Left colon (tissue), 2 donors: ENCODE results near the gene OLFML2A. TPM values are rescaled to one million over a fixed set of nuclear protein-coding genes. Genes with fewer than 3 reads are reported as not detected.
"Not testable (repeated sequence)": the region's sequence is repeated elsewhere in the genome, so short reads cannot be mapped to it uniquely, and the experiment has no call there.

ENCODE experiments used
- ATAC-seq: fragments of 200-7000 bp; cut with Tn5 transposase; one replicate; pipeline ENCODE4 v1.9.1; 2020; ENCODE audit warnings: mild to moderate bottlenecking, moderate library complexity
- DNase-seq, 2 donors: peaks; one replicate each; pipeline ENCODE4 v3.0.0-alpha.2; 2020
- intact Hi-C, 2 donors: fragments of 100-400 bp; cut with DNase I in 1 of 2; cut with micrococcal nuclease in 1 of 2; formaldehyde crosslinking; loops; one replicate each; pipeline versions ENCODE4 v1.11.2 to v1.14.0; 2022; cut with DNase I, micrococcal nuclease
- total RNA-seq, 2 donors: library from RNA; stranded (reverse); fragmentation: NEBNext Ultra II Directional; extraction: Animal tissue kit (Norgen Biotek cat#: 25700); gene quantifications; one replicate each; pipeline ENCODE4 v1.2.1, GENCODE V29; 2021
- donor health status: DM: no; HTN: no; CAD: no.
- donor health status: DM: yes; HTN: yes; CAD: no.

Gene OLFML2A
- total RNA-seq, 2 donors from 2014 or later, result 3.3 to 12.7 TPM

DNA sequence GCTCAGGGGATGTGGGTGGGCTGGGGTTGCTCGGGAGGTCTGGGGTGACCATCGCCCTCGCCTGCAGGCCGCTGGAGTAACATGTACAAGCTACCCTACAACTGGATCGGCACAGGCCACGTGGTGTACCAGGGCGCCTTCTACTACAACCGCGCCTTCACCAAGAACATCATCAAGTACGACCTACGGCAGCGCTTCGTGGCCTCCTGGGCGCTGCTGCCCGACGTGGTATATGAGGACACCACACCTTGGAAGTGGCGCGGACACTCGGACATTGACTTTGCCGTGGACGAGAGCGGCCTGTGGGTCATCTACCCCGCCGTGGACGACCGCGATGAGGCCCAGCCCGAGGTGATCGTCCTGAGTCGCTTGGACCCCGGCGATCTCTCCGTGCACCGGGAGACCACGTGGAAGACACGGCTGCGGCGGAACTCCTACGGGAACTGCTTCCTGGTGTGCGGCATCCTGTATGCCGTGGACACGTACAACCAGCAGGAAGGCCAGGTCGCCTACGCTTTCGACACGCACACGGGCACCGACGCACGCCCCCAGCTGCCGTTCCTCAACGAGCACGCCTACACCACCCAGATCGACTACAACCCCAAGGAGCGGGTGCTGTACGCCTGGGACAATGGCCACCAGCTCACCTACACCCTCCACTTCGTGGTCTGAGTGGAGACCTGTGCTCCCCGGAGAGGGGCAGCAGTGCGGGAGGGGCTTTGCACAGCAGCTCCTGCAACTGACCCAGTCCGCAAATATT, 33.0 kb downstream of the OLFML2A start:
- ATAC-seq (no peak), DNase-seq (no peak)
- intact Hi-C loops, result no loop called here

DNA sequence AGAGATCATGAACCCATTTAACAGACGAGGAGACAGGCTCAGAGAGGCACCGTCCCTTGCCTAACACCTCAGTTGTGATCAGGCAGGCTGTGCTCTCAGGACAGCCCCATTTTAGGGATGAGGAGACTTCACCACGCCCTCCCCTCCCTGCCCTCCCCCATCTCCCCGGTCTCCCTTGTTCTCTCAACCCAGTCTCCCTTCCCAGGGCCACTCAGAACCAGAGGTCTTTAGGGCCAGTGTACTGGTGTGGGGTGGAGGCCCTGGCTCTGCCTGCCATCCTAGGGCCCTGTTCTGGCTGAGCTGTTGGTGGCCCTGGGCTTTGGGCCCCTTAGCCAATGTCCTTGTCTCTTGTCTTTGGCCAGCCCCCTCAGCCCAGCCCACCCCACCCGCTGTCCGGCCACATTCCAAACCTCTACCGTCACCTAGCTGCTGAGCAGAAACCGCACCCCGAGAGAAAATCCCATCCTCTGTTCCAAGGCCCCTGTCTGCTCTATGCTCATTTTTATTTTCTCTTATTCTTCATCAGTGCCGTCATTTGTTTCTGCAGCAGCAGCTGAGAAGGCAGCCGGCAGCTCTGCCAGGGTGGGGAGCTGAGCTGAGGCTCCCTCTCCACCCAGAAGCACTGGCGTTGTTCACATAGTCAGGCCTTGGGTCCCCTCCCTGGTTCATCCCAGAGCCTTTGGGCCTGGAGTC, 33.9 kb downstream of the OLFML2A start:
- no peak for ATAC-seq
- intact Hi-C loops, result no loop called here
- no peak for DNase-seq

DNA sequence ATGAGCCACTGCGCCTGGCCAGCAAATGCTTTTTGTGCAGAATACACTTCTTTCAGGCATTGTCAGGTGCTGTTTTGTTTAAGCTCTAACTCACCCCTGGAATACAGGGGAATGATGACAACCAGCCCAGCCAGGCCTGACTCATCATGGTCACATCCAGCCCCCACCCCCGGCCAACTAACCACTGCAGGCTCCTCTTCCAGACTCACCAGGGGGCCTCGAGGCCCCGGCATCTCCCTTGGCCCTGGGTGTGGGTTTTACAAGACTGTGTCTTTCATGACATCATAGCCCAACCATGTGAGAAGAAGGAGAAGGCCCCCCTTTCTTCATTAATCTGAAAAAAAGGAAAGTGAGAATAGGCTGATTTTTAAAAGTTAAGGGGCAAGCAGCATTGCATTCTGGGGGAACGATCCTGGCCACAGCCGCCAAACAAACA, 35.5 kb downstream of the OLFML2A start:
- ATAC-seq (no peak), DNase-seq (peak; percentile 18 to 63)
- intact Hi-C loops, result no loop called here

DNA sequence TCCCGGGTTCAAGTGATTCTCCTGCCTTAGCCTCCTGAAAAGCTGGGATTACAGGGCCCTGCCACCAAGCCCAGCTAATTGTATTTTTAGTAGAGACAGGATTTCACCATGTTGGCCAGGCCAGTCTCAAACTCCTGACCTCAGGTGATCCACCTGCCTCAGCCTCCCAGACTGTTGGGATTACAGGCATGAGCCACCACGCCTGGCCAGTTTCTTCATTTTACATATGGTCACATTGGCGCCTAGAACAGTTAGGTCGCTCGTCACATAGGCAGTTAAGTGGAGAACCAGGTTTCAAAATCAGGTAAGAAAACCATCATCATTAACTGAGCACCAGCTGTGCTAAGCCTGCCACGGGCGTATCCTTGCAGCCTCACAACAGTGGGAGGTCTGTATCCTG, 36.1 kb downstream of the OLFML2A start:
- ATAC-seq, result no peak
- DNase-seq, result no peak
- intact Hi-C loops, result no loop called here

DNA sequence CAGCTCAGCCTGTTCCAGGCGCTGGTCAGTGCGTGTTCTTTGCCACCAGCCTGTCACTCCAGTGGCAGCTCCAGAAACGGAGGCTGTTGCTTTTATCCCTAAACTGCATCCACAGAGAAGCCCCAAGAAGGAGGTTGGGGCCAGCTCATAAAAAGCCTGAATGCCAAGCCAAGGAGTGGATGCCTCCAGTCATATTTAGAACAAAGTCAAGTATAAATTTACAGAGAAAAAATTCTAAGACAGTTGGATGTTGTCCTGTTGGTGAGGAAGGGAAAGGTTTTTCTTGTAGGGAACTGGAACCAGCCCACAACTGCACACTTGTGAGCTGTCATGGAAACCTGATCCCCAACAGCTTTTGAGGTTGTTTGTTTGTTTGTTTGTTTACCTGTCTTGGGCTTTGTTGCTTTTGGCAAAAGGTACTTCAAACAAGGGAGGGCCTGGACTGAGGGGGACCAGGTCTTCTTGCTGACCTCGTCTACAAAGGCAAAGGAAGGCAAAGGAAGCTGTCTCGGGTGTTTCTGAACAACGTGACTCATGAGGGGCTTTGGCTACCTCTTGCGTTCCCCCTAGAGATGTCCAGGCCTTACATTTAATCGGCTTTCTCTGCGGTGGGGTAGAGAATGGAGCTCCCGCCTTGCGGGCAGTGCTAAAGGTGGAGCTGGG, 36.7 kb downstream of the OLFML2A start:
- DNase-seq (no peak), ATAC-seq (no peak)
- intact Hi-C loops, result no loop called here

DNA sequence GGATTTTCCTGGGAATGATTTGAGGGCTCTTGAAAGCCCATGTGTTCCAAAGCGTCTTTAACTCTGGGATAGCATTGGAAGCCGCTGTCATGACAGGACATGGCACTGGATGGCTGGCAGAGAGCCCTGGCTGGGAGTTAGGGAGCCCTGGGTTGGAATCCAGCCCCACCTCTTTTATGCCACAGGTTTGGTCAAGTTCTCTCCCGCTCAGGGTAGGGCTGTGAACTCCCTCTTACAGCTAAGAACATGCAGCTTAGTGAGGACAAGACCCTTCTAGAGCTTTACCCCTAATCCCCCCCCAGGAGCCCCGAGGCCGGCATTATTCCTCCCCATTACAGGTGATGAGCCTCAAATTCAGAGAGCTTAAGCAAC, 37.2 kb downstream of the OLFML2A start:
- ATAC-seq, result no peak
- DNase-seq, result no peak
- intact Hi-C loops, result no loop called here

DNA sequence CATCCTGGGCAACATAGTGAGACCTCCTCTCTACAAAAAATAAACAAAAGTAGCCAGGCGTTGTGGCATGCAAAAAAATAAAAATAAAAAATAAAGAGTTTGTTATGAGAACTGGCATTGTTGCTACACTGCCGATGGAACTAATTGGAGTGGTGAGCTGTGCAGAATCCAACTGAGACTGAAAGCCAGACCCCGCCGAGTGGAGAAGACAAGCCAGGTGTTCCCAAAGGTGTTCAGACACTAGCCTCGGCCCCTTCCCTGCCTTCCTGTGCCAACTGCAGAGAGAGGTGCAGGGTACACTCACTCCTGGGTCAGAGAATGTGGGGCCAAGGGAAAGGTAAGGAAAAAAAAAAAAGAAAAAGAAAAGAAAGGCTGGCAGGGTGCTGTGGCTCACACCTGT, 38.7 kb downstream of the OLFML2A start:
- DNase-seq (no peak), ATAC-seq (no peak)
- intact Hi-C loops, result no loop called here

DNA sequence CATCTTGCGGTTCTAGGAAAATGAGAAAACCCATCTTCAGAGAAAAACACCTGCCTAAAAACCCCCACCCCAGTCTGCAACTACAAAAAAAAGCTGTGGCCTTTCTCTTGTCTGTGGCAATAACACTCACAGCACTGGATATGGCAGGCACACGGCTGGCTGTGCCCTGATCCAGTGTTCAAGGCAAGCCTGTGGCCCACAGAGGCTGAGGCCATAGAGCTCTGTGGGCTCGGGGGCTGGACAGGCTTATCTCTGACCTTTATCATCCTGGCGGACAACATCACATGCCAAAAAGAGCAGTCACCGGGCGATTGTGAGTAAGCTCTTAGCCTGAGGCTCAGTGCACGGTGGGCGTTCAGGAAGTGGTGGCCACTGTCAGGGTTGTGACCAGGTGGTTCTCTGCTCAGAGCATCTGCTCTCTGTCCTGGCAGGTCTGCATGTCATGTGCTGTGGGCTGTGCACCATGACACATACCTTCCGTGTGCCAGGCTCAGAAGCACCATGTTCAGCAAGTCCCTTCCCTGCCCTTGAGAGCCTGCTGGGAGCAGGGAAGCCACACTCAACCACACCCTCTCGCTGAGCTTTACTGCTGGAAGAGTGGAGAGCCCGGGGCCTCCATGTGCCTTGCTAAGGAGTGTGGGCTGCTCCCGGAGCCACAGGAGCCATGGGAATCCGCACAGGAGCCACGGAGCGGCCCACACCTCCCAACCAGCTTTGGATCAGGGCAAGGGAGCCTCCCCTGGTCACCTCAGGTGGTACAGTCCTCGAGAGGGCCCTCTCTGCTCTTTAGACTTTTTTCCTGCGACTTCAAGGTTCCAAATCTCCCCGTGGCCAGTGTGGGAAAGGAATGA, 41.7 kb downstream of the OLFML2A start:
- no peak for DNase-seq
- peak; percentile 45 for ATAC-seq
- intact Hi-C loops, result no loop called here

DNA sequence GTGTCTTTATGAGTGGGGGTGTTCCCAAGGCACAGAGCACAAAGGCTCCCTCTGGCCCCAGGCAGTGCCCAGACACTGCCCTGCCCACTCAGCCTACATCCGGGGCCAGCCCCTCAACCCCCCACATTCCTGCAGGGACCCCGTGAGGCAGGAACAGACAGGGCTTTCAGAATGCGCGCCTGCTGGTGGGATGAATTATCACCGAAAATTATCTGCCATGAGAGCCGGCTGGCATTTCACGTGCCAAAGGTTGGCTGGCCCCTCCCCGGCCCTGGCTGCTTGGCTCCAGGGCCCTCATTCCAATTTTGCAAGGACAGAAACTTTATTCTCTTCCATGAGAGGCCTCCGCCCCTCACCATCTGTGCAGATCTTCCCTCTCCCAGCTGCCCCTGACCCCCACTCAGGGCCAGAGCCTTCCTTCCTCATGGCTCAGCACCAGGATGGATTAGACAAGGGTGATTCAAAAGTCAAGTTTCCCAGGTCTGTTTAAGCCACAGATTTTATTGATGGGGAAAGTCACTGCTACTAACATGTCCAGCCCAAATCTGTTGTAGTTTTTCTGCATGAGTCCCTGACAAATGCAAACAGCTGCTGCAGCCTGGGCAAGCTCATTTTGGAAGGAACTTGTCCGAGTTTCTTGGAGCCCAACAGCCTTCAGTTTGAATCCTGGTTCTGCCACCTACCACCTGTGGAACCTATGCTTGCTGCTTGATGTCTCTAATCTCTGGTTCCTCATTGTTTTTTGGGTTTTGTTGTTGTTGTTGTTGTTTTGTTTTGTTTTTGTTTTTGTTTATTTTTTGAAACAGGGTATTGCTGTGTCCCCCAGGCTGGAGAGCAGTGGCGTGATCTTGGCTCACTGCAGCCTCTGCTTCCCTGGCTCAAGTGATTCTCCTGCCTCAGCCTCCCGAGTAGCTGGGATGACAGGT, 44.0 kb downstream of the OLFML2A start:
- ATAC-seq (no peak), DNase-seq (no peak)
- intact Hi-C loops, result no loop called here

DNA sequence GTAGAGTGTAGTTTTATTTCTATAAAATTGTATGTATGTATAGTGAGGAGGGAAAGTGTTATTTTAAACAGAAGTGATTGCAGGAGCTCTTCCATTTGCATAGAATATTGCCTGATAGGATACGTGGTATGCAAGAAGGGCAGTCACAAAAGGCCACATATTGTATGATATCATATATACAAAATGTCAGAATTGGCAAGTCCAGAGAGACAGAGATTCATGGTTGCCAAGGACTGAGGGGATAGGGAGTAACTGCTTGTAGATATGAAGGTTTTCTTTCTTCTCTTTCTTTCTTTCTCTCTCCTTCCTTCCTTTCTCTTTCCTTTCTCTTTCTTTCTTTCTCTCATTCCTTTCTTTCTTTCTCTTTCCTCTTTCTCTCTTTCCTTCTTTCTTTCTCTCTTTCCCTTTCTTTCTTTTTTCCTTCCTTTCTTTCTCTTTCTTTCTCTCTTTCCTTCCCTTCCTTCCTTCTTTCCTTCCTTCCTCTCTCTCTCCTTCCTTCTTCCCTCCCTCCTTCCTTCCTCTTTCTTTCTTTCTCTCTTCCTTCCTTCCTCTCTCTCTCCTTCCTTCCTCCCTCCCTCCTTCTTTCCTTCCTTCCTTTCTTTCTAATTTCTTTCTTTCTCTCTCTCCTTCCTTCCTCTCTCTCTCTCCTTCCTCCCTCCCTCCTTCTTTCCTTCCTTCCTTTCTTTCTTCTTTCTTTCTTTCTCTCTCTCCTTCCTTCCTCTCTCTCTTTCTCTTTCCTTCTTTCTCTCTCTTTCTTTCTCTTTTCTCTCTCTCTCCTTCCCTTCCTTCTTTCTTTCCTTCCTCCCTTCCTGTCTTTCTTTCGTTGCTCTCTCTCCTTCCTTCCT, 51.8 kb downstream of the OLFML2A start:
- DNase-seq, result no peak
- intact Hi-C loops, result no loop called here
- no peak for ATAC-seq

DNA sequence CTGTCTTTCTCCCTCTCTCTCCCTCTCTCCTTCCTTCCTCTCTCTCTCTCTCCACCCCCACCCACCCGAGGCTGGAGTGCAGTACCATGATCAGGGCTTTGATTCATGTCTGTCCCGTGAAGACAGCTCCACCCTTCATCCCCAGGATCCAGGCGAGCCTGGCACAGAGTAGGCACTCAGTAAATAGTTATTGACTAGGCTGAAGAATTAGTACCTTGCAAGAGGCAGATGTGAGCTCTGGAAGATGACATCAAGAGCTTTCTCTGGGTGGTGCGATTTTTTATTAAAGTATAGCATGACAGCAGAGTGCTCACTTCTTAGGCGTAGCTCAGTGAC, 52.4 kb downstream of the OLFML2A start:
- intact Hi-C loops, result no loop called here
- DNase-seq, result no peak
- peak; percentile 17 for ATAC-seq

DNA sequence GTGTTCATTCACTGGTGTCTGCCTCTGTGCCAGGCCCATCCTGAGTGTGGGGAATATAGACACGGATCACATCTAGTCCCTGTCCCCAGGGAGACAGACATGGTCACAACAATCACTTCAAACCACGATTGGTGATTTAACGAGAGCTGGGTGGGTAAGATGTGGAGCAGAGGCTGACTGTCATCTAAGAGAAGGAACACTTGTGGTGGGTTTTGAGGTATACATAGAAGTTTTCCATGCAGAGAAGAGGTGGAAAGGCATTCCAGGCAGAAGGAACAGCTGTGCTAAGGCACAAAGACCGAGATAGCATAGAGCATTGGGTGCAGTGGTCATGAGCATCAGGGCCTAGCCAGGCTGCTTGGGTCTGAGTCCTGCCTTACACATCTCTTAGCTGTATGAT, 53.7 kb downstream of the OLFML2A start:
- intact Hi-C loops, result no loop called here
- no peak for DNase-seq
- no peak for ATAC-seq

DNA sequence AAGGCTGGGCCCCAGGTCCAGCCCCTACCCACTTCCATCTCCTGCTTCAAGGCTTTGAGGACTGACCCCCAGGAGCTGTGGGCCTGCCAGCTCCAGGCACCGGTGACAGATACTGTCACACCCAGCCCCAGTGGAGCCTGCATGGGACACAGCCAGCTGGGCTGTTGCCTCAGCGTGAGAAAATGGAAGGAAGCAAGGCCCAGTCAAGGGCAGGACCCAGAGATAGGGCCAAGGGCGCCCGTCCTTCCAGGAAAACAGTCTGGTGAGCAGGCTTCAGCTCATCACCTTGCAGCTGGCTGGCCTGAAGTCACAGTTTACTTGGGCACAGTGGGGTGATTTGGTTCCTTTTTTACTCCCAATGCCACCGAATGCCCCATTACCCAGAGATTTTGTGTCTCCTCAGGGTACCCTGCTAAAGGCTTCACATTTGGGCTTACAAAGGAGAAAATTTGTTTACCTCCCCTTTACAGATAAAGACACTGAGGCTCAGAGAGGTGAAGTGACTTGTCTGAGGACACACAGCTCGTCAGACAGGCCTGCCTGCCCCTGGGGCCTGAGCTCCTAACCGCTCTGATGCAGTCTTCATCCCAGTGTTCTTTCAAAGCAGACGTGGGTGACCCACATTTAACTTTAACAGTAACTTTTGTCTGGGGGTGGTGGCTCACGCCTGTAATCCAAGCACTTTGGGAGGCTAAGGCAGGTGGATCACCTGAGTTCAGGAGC, 54.9 kb downstream of the OLFML2A start:
- ATAC-seq (no peak), DNase-seq (no peak)

DNA sequence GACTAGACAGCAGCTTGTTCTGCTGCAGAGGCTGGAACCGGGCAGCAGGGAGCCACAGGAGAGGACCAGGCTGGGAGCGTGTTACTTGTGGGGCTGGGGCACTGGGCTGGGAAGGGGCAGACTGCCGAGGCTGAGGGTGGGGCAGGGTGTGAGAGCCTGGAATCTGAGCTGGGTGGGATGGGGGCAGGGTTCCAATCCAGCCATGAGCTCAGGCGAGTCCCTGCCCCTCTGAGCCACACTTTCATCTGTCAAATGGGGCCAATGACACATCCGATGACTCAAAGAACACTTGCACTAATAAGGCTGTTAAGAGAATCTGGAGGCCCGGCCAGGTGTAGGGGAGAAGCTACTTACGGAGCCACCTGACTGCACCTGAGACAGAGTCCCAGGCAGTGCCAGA, 57.7 kb downstream of the OLFML2A start:
- peak; percentile 83 for ATAC-seq
- no peak for DNase-seq
- intact Hi-C loops, result no loop called here

More for the DNA sequence above, 54.9 kb downstream of the OLFML2A start:
- intact Hi-C loops, result no loop called here

DNA sequence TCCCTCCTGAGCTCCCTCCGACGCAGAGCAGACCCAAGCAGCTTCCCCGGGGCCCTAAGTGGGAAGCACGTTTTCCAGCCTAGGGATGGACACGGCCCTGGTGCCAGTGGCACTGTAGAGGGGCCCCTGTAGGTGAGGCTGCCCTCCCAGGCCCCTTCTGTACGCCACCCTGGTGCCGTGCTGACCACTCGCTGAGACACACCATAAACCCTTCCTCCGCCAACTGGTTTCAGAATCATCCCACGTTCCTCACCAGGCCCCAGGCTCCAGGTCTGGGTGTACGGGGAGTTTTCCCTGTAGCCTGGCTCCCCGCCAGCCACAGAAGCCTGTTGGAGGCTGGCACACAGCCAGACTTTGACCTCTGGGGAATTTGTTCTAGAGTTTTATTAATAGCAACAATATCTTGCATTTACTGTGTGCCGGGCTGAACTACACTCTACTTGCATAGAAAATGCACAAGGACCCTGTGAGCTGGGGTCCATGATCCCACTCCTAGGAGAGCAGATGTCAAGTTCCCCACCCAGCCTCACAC, 58.2 kb downstream of the OLFML2A start:
- DNase-seq (peak; percentile 61 to 74), ATAC-seq (peak; percentile 75)
- intact Hi-C loops, result no loop called here

DNA sequence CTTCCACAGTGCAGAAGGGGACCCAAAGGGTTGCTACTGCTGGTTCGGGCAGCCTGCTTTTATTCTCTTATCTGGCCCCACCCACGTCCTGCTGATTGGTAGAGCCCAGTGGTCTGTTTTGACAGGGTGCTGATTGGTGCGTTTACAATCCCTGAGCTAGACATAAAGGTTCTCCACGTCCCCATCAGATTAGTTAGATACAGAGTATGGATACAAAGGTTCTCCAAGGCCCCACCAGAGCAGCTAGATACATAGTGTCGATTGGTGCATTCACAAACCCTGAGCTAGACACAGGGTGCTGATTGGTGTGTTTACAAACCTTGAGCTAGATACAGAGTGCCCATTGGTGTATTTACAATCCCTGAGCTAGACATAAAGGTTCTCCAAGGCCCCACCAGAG, 61.2 kb downstream of the OLFML2A start:
- DNase-seq, intact Hi-C loops: not testable (repeated sequence)

More for the DNA sequence above, 61.2 kb downstream of the OLFML2A start:
- not testable (repeated sequence) for ATAC-seq
